HL-60 (cell line): Measurements from ENCODE around the gene TRAM2.

Experiments
- POLR2AphosphoS5 ChIP-seq: IDR thresholded peaks from 2 replicates; pipeline ENCODE4 v1.6.1; 2012; ENCODE audit warnings: low read depth
- TF ChIP-seq, protein P1 (sequence below): IDR thresholded peaks from one replicate; pipeline ENCODE4 v1.5.1; 2011; ENCODE audit warnings: low read length, control low read depth, inconsistent platforms; ENCODE audit not compliant: insufficient read depth

DNA sequence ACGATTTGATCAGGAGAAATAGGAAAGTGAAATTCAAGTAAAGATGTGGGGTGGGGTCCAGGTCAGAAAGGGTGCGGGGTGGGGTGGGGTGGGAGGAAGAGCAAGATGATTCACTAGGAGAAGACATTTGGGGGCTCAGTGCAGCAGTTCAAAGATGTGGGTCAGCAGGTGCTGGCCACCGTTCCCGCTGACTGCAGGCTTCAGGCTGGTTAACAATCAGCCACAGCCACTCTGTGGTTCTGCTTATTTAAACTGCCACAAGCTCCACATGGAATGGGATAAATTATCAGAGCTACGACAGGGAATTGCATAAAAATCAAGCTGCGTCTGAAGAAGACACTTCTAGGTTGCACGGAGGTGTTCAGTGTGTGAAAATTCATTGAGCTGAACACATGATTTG lies 49.4 kb downstream of the TRAM2 start:
- TF ChIP-seq, protein P1, sequence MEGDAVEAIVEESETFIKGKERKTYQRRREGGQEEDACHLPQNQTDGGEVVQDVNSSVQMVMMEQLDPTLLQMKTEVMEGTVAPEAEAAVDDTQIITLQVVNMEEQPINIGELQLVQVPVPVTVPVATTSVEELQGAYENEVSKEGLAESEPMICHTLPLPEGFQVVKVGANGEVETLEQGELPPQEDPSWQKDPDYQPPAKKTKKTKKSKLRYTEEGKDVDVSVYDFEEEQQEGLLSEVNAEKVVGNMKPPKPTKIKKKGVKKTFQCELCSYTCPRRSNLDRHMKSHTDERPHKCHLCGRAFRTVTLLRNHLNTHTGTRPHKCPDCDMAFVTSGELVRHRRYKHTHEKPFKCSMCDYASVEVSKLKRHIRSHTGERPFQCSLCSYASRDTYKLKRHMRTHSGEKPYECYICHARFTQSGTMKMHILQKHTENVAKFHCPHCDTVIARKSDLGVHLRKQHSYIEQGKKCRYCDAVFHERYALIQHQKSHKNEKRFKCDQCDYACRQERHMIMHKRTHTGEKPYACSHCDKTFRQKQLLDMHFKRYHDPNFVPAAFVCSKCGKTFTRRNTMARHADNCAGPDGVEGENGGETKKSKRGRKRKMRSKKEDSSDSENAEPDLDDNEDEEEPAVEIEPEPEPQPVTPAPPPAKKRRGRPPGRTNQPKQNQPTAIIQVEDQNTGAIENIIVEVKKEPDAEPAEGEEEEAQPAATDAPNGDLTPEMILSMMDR: no peak
- no peak for TF ChIP-seq POLR2AphosphoS5
